Prostate gland (tissue), 2 donors: Measurements from ENCODE around the gene DGKQ.

Experiments used
- CTCF ChIP-seq, 4 experiments: fragments of 200-600 bp in 2 of 4; fragments of 450-650 bp in 2 of 4; sonication (generic) in 2 of 4; IDR thresholded peaks; 1 replicate in 3 of 4; 2 replicates in 1 of 4; pipeline ENCODE4 v1.5.1; 2016 to 2019; ENCODE audit warnings: antibody characterized with exemption in 4 of 4, mild to moderate bottlenecking in 2 of 4, moderate library complexity in 2 of 4
- POLR2AphosphoS5 ChIP-seq: sonication (generic); formaldehyde crosslinking; IDR thresholded peaks from one replicate; pipeline ENCODE4 v1.6.1; 2017; ENCODE audit warnings: antibody characterized with exemption

GRCh38 chr4:965766-966134, 7.6 kb downstream of the DGKQ start:
- no peak for TF ChIP-seq CTCF (IDR thresholded peaks at IDR 0.05)
- TF ChIP-seq POLR2AphosphoS5, result no peak
